K562 (cell line): ENCODE data around the gene TLE3. TPM values are rescaled to one million over a fixed set of nuclear protein-coding genes. Genes with fewer than 3 reads are reported as not detected.

Experiments used
- ATAC-seq: fragments of 200-7000 bp; cut with Tn5 transposase; 3 replicates; pipeline ENCODE4 v1.9.1; 2020; ENCODE audit warnings: moderate library complexity
- BruUV-seq: library from RNA; stranded (reverse); fragments of 400-500 nt; replicated peaks from 2 replicates; lab custom pipeline; 2021; lab: Mats Ljungman, UMichigan
- CTCF ChIA-PET: fragments of 300-600 bp; formaldehyde crosslinking; extraction: SDS; loops from one replicate; lab custom pipeline; 2021; ENCODE audit warnings: low intra/inter-chr PET ratio; lab: Yijun Ruan, JAX
- POLR2A ChIA-PET: fragments of 300-600, 350-650 bp; sonication (Branson Sonifier 250); formaldehyde crosslinking; extraction: SDS; loops from one replicate; lab custom pipeline; 2021; ENCODE audit warnings: antibody characterized with exemption, inconsistent platforms; lab: Yijun Ruan, JAX
- DNase-seq, 4 experiments: peaks; one replicate each; pipeline versions ENCODE4 v3.0.0 to v3.0.0-alpha.2; 2011 to 2018; ENCODE audit warnings: low spot score in 3 of 4, mixed read lengths in 3 of 4; ENCODE audit errors: extremely low read depth in 1 of 4
- FAIRE-seq: peaks from 2 replicates; lab custom pipeline; 2011; peaks lifted over from hg19 to GRCh38; lab: Jason Lieb, UNC
- H2AFZ ChIP-seq: 2 replicates; pipeline ENCODE4 v1.6.0; 2011; ENCODE audit warnings: low read depth, low read length, control low read depth, inconsistent platforms
- H3K27ac ChIP-seq: fragments of 200-600 bp; 3 replicates; pipeline ENCODE4 v1.8.0; 2011; ENCODE audit warnings: low read depth, mild to moderate bottlenecking, control low read depth, inconsistent platforms, low read length, moderate library complexity, mixed read lengths; ENCODE audit errors: extremely low read depth
- H3K27me3 ChIP-seq, 2 experiments: fragments of 300-600 bp in 1 of 2; 2 replicates in 1 of 2; 3 replicates in 1 of 2; pipeline versions ENCODE4 v1.6.0 to v1.8.0; 2011; ENCODE audit warnings: inconsistent platforms in 2 of 2, low read length in 2 of 2, mild to moderate bottlenecking in 1 of 2, mixed read lengths in 1 of 2, moderate library complexity in 1 of 2; ENCODE audit not compliant: control insufficient read depth in 2 of 2, insufficient read depth in 2 of 2
- H3K36me3 ChIP-seq: fragments of 300-600 bp; 3 replicates; pipeline ENCODE4 v1.8.0; 2011; ENCODE audit warnings: mild to moderate bottlenecking, low read length, inconsistent platforms; ENCODE audit not compliant: control insufficient read depth, insufficient read depth
- H3K4me1 ChIP-seq, 2 experiments: fragments of 200-600 bp in 1 of 2; replicated peaks in 1 of 2; 2 replicates in 1 of 2; 3 replicates in 1 of 2; pipeline versions ENCODE4 v1.5.1 to v1.8.0; 2011; ENCODE audit warnings: inconsistent platforms in 2 of 2, low read length in 2 of 2, mild to moderate bottlenecking in 1 of 2, mixed read lengths in 1 of 2, moderate library complexity in 1 of 2; ENCODE audit not compliant: control insufficient read depth in 2 of 2, insufficient read depth in 2 of 2
- H3K4me2 ChIP-seq: 2 replicates; pipeline ENCODE4 v1.6.1; 2011; ENCODE audit warnings: low read length, control low read depth, inconsistent platforms, mixed read lengths; ENCODE audit not compliant: insufficient read depth
- H3K4me3 ChIP-seq: fragments of 200-600 bp; sonication (generic), shearing (Covaris generic); 2 replicates; pipeline ENCODE4 v1.5.1; 2016; ENCODE audit warnings: control low read depth, inconsistent platforms
- H3K79me2 ChIP-seq: fragments of 200-600 bp; 3 replicates; pipeline ENCODE4 v1.8.0; 2011; ENCODE audit warnings: low read length, inconsistent platforms; ENCODE audit not compliant: control insufficient read depth, insufficient read depth
- H3K9ac ChIP-seq, 2 experiments: 2 replicates each; pipeline versions ENCODE4 v1.6.0 to v1.6.1; 2011; ENCODE audit warnings: low read depth in 2 of 2, low read length in 2 of 2, control low read depth in 1 of 2, inconsistent platforms in 1 of 2, mild to moderate bottlenecking in 1 of 2, mixed read lengths in 1 of 2; ENCODE audit not compliant: insufficient read depth in 1 of 2
- H3K9me1 ChIP-seq: one replicate; pipeline ENCODE4 v1.6.0; 2011; ENCODE audit warnings: inconsistent platforms, mild to moderate bottlenecking, low read length, moderate library complexity; ENCODE audit not compliant: control insufficient read depth, insufficient read depth
- H3K9me3 ChIP-seq: replicated peaks from 2 replicates; pipeline ENCODE4 v1.5.1; 2011; ENCODE audit warnings: low read depth, low read length, inconsistent platforms; ENCODE audit not compliant: control insufficient read depth, insufficient read depth
- H4K20me1 ChIP-seq: replicated peaks from 2 replicates; pipeline ENCODE4 v1.6.1; 2011; ENCODE audit warnings: low read length, inconsistent platforms, mixed read lengths; ENCODE audit not compliant: control insufficient read depth, insufficient read depth
- CAMTA2 ChIP-seq: fragments of 250-450 bp; sonication (Bioruptor Pico); conservative IDR thresholded peaks from 2 replicates; pipeline ENCODE4 v1.5.1; 2022
- JUN ChIP-seq, 2 experiments: sonication (generic) in 1 of 2; formaldehyde crosslinking in 1 of 2; IDR thresholded peaks; 2 replicates each; pipeline versions ENCODE4 v1.6.1 to v1.8.0; 2012 to 2022; ENCODE audit warnings: borderline replicate concordance in 2 of 2, mild to moderate bottlenecking in 2 of 2, improper control_type of control experiment in 1 of 2, low read depth in 1 of 2, low read length in 1 of 2, missing genetic modification reagents in 1 of 2
- RBM17 ChIP-seq: fragments of 200-400 bp; formaldehyde crosslinking; IDR thresholded peaks from 2 replicates; pipeline ENCODE4 v1.6.1; 2017; ENCODE audit warnings: low read depth, mild to moderate bottlenecking, low read length, borderline replicate concordance
- TBL1XR1 ChIP-seq, 2 experiments: IDR thresholded peaks; 2 replicates each; pipeline ENCODE4 v1.6.1; 2012; ENCODE audit warnings: improper control_type of control experiment in 2 of 2, low read length in 2 of 2, mild to moderate bottlenecking in 1 of 2
- ZBTB8A ChIP-seq: fragments of 450-650 bp; IDR thresholded peaks from 2 replicates; pipeline ENCODE4 v1.6.1; 2018; ENCODE audit warnings: mild to moderate bottlenecking, moderate library complexity; ENCODE audit not compliant: partially characterized antibody
- WGBS: fragments of 100-300 bp; shearing (Covaris generic); methylation state at CpG from one replicate; pipeline ENCODE4 v1.1.6; 2016; ENCODE audit warnings: low coverage, mixed read lengths; ENCODE audit not compliant: insufficient coverage; ENCODE audit errors: missing lambda C conversion rate; 5-methylcytosine and 5-hydroxymethylcytosine counted together
- in situ Hi-C: fragments of 300-500 bp; cut with MboI; formaldehyde crosslinking; loops from 4 replicates; pipeline ENCODE4 v1.15.0; 2018; ENCODE audit warnings: inconsistent platforms, mixed read lengths
- intact Hi-C: fragments of 100-400 bp; cut with micrococcal nuclease; formaldehyde crosslinking; loops from 2 replicates; pipeline ENCODE4 v1.14.2; 2022
- polyA plus RNA-seq, 8 experiments: library from polyadenylated mRNA; depleted of rRNA in 4 of 8; stranded (reverse) in 5 of 8; unstranded in 3 of 8; fragments of >200 nt; fragmentation: Nextera tagmentation in 2 of 8; fragmentation: Illumina TruSeq in 1 of 8; extraction: Ambion mirVana in 2 of 8; extraction: Trizol in 1 of 8; gene quantifications; 2 replicates each; pipeline versions ENCODE4 v1.2.1 to v1.2.3, GENCODE V29; 2011 to 2014; ENCODE audit warnings: inconsistent platforms in 1 of 8, missing spikeins in 1 of 8
- total RNA-seq, 7 experiments: library from RNA; depleted of rRNA in 6 of 7; stranded (reverse); fragments of >200 nt in 6 of 7; fragmentation: Illumina TruSeq in 2 of 7; extraction: Trizol in 2 of 7; gene quantifications; 2 replicates each; pipeline versions ENCODE4 v1.2.1 to v1.2.3, GENCODE V29; 2011 to 2021; ENCODE audit warnings: low replicate concordance in 1 of 7

The TLE3 gene
- total and polyA plus RNA-seq, 9 of the 15 experiments (the other 6 are each of a cell fraction or from before 2014, with no cell fraction given) = 1.5 to 84.2 (median 14.1) TPM

DNA sequence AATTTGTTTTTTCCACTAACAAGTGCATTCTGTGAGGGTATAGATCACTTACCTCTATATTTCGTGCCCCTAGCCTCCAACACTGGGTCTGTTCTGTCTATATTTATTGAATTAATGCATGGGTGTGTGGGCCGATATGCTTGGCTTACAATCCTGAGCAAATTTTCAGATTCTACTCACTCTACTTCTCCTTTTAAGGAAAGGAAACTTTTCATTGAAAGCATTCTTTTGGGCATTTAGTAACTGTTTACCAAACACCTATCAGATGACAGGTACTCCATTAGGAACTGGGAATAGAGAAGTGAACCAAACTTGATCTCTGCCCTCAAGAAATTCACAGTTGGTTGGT, 60.5 kb downstream of the TLE3 start:
- ATAC-seq (no peak), DNase-seq (no peak), FAIRE-seq (no peak)
- peaks cover 0 to 7% of the 10 kb centered on the region in 2 experiments; a peak in 1 of 5 replicates for H3K4me1 ChIP-seq
- 0% methylated on average over 2 of the region's 2 CpGs for WGBS
- in situ Hi-C loops (no loop called here), intact Hi-C loops (no loop called here)
- no peaks in the 10 kb centered on the region for H3K9me3 ChIP-seq
- no peak overlapping the region for H3K4me2 ChIP-seq
- H3K79me2 ChIP-seq = no peaks in the 10 kb centered on the region
- no peak overlapping the region for H3K4me3 ChIP-seq
- no peak overlapping the region for H3K9ac ChIP-seq
- H3K9me1 ChIP-seq = no peaks in the 10 kb centered on the region
- BruUV-seq = no TSS peak
- H3K27ac ChIP-seq = no peak overlapping the region
- no peaks in the 10 kb centered on the region for H4K20me1 ChIP-seq
- H2AFZ ChIP-seq = no peak overlapping the region
- POLR2A ChIA-PET = interaction anchor here (0.7 kb wide), 1 partner anchor 29 kb away, joined by 3 read pairs; no protein-coding TSS in a partner anchor
- H3K27me3 ChIP-seq = peaks cover 19 to 42% of the 10 kb centered on the region in 2 experiments; a peak in 4 of 5 replicates
- TF ChIP-seq TBL1XR1 (IDR thresholded peaks at IDR 0.05; ENCODE audit: low read length in 2 of 2) (no peak), ZBTB8A (no peak), RBM17 (no peak), CAMTA2 (no peak), JUN (IDR thresholded peaks at IDR 0.05; ENCODE audit: borderline replicate concordance, low read depth, low read length) (no peak), JUN (CRISPR knock-in tag; IDR thresholded peaks at IDR 0.05; ENCODE audit: borderline replicate concordance) (no peak)
- TF ChIP-seq, all 486 proteins: peak for 0
- H3K36me3 ChIP-seq = no peaks in the 10 kb centered on the region
- CTCF ChIA-PET = no interaction called here
